ENCODE results near the gene KIT. TPM values are rescaled to one million over a fixed set of nuclear protein-coding genes. Genes with fewer than 3 reads are reported as not detected.

Gene KIT
- total RNA-seq, 2 experiments from 2014 or later: 0.05 to 0.36 TPM

DNA sequence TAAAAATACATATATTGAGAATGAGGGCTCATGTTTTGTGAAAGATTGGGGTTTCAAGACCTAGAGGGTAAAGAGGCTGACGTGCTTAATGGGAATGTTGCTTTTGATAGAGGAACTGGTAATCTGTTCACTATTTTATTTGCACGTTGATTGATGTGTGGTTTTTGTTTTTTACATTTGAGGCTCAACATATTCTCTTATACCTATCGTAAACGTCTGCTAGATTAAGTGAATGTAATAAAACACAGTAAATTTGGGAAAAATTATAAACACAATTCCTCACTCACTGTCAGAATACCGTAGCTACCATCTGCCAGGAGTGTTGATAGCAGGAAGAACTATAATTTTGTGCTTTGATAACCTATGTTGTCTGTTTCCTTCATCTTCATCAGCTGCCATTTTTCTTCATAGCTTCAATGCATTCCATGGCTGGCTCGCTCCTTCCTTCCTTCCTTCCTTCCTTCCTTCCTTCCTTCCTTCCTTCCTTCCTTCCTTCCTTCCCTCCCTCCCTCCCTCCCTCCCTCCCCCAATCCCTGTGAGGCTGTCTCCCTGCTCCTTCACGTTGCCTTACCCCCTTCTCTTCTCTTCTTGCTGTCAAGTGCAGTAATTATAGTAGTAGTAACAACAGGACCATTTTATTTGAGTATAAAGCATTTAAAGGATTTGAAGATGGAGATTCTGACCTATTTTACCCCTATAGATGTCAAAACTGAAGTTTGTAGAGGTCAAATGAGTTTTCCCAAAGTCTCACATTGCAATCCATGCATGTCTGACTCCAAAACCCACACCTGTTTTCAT lies 20.3 kb downstream of the KIT start:
- Histone ChIP-seq H3K27me3 (ENCODE audit: control insufficient read depth in 1 of 2, insufficient read depth in 2 of 2, low read length in 2 of 2) (no peaks in the 10 kb centered on the region), H3K4me3 (ENCODE audit: low read length) (no peak overlapping the region), H3K9me3 (ENCODE audit: control insufficient read depth in 1 of 2, insufficient read depth in 1 of 2, low read length in 2 of 2) (no peaks in the 10 kb centered on the region), H3K4me1 (ENCODE audit: insufficient read depth, low read length) (no peaks in the 10 kb centered on the region), H3K36me3 (ENCODE audit: insufficient read depth, low read length) (no peaks in the 10 kb centered on the region), H3K27ac (ENCODE audit: low read depth in 1 of 2, low read length in 2 of 2) (no peak overlapping the region)
- Mint-ChIP-seq H3K9me3 (no peaks in the 10 kb centered on the region), H3K27ac (no peak overlapping the region), H3K4me1 (ENCODE audit: low read depth) (no peaks in the 10 kb centered on the region), H3K36me3 (ENCODE audit: low read depth) (no peaks in the 10 kb centered on the region), H3K4me3 (no peak overlapping the region), H3K27me3 (no peaks in the 10 kb centered on the region)
- CTCF ChIA-PET: interaction anchor here (0.7 kb wide), 1 partner anchor 11 kb away, joined by 4 read pairs; no protein-coding TSS in a partner anchor
- POLR2A ChIA-PET: no interaction called here
- TF ChIP-seq, protein P1, sequence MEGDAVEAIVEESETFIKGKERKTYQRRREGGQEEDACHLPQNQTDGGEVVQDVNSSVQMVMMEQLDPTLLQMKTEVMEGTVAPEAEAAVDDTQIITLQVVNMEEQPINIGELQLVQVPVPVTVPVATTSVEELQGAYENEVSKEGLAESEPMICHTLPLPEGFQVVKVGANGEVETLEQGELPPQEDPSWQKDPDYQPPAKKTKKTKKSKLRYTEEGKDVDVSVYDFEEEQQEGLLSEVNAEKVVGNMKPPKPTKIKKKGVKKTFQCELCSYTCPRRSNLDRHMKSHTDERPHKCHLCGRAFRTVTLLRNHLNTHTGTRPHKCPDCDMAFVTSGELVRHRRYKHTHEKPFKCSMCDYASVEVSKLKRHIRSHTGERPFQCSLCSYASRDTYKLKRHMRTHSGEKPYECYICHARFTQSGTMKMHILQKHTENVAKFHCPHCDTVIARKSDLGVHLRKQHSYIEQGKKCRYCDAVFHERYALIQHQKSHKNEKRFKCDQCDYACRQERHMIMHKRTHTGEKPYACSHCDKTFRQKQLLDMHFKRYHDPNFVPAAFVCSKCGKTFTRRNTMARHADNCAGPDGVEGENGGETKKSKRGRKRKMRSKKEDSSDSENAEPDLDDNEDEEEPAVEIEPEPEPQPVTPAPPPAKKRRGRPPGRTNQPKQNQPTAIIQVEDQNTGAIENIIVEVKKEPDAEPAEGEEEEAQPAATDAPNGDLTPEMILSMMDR (IDR thresholded peaks at IDR 0.05): no peak
- intact Hi-C loops (cut with DNase I, micrococcal nuclease): no loop called here
- DNase-seq (no peak), ATAC-seq (ENCODE audit: poor library complexity) (no peak)

DNA sequence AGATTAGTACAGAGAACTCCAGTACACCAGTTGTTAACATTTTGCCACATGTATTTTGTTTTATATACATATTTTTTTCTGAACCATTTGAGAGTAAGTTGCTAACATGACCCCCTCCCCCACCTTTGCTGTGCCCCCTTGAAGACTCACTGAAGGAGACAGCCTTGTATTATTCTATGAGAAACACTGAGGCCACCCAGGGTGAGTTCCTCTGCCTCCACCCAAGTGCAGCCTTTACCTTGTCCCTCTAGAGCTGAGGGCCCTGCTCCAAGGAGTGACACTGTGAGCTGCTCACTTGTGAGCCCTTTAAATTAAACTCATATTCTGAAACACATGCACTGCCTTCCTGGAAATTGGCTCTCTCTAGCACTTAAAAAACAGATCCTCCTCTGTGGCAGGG lies 21.1 kb downstream of the KIT start:
- CTCF ChIA-PET: interaction anchor here (0.7 kb wide), 1 partner anchor 10 kb away, joined by 4 read pairs; no protein-coding TSS in a partner anchor
- no peaks in the 10 kb centered on the region for H3K9me3 Mint-ChIP-seq
- TF ChIP-seq, protein P1 (IDR thresholded peaks at IDR 0.05): no peak

DNA sequence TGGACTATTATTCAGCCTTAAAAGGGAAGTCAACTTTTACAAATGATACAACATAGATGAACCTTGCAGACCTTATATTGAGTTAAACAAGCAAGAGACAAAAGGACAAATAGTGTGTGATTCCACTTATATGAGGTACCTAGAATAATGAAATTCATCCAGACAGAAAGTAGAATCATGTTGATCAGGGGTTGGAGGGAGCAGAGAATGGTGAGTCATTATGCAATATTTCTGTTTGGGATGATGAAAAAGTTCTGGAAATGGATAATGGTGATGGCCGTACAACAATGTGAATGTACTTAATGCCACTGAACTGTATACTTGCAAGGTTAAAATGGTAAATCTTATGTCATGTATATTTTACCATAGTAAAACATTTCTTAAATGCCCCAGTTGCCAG lies 22.1 kb downstream of the KIT start:
- H3K27me3 ChIP-seq (ENCODE audit: control insufficient read depth in 1 of 2, insufficient read depth in 2 of 2, low read length in 2 of 2): no peaks in the 10 kb centered on the region
- no peaks in the 10 kb centered on the region for H3K9me3 ChIP-seq (ENCODE audit: control insufficient read depth in 1 of 2, insufficient read depth in 1 of 2, low read length in 2 of 2)
- peaks cover 14% of the 10 kb centered on the region for H3K4me1 Mint-ChIP-seq (ENCODE audit: low read depth)
- no peak overlapping the region for H3K27ac ChIP-seq (ENCODE audit: low read depth in 1 of 2, low read length in 2 of 2)
- H3K36me3 Mint-ChIP-seq (ENCODE audit: low read depth): no peaks in the 10 kb centered on the region
- ATAC-seq (ENCODE audit: poor library complexity) (no peak), DNase-seq (no peak)
- H3K4me3 ChIP-seq (ENCODE audit: low read length): no peak overlapping the region
- ChIA-PET CTCF (no interaction called here), POLR2A (interaction anchor here (0.7 kb wide), 2 partner anchors 235 to 280 kb away, joined by 3 read pairs; no protein-coding TSS in a partner anchor)
- TF ChIP-seq, protein P1 (IDR thresholded peaks at IDR 0.05): no peak
- H3K4me3 Mint-ChIP-seq: no peak overlapping the region
- no peaks in the 10 kb centered on the region for H3K27me3 Mint-ChIP-seq
- peaks cover 14% of the 10 kb centered on the region for H3K4me1 ChIP-seq (ENCODE audit: insufficient read depth, low read length)
- no peak overlapping the region for H3K27ac Mint-ChIP-seq
- H3K36me3 ChIP-seq (ENCODE audit: insufficient read depth, low read length): no peaks in the 10 kb centered on the region
- H3K9me3 Mint-ChIP-seq: no peaks in the 10 kb centered on the region
- intact Hi-C loops (cut with DNase I, micrococcal nuclease): loop anchor here in 1 of 2 experiments (5.0 to 10.0 kb wide), 2 partner anchors 165 to 267 kb away; no protein-coding TSS in a partner anchor

More for the DNA sequence above, 21.1 kb downstream of the KIT start:
- H3K4me3 Mint-ChIP-seq: no peak overlapping the region
- Histone ChIP-seq H3K9me3 (ENCODE audit: control insufficient read depth in 1 of 2, insufficient read depth in 1 of 2, low read length in 2 of 2) (no peaks in the 10 kb centered on the region), H3K27ac (ENCODE audit: low read depth in 1 of 2, low read length in 2 of 2) (no peak overlapping the region), H3K4me3 (ENCODE audit: low read length) (no peak overlapping the region), H3K36me3 (ENCODE audit: insufficient read depth, low read length) (no peaks in the 10 kb centered on the region), H3K27me3 (ENCODE audit: control insufficient read depth in 1 of 2, insufficient read depth in 2 of 2, low read length in 2 of 2) (no peaks in the 10 kb centered on the region), H3K4me1 (ENCODE audit: insufficient read depth, low read length) (peaks cover 5% of the 10 kb centered on the region)
- DNase-seq (no peak), ATAC-seq (ENCODE audit: poor library complexity) (no peak)
- intact Hi-C loops (cut with DNase I, micrococcal nuclease): no loop called here
- no peaks in the 10 kb centered on the region for H3K27me3 Mint-ChIP-seq
- no peaks in the 10 kb centered on the region for H3K36me3 Mint-ChIP-seq (ENCODE audit: low read depth)
- H3K4me1 Mint-ChIP-seq (ENCODE audit: low read depth): peaks cover 4% of the 10 kb centered on the region
- POLR2A ChIA-PET: interaction anchor here (0.7 kb wide), 1 partner anchor 281 kb away, joined by 3 read pairs; no protein-coding TSS in a partner anchor
- H3K27ac Mint-ChIP-seq: no peak overlapping the region
